Progenitor cell of endocrine pancreas (in vitro differentiated cells): ENCODE measurements around the gene ARHGEF1. TPM values are rescaled to one million over a fixed set of nuclear protein-coding genes. Genes with fewer than 3 reads are reported as not detected.

ENCODE experiments used
- DNase-seq: peaks from one replicate; pipeline ENCODE4 v3.0.0; 2021; ENCODE audit warnings: low spot score; ENCODE audit not compliant: unreplicated experiment
- H3K27ac Mint-ChIP-seq: 2 replicates; pipeline ENCODE4 v1.8.0; 2021; ENCODE audit warnings: mild to moderate bottlenecking, moderate library complexity, mixed read lengths
- H3K27me3 Mint-ChIP-seq: 2 replicates; pipeline ENCODE4 v1.8.0; 2021; ENCODE audit warnings: mixed read lengths
- H3K36me3 Mint-ChIP-seq: 2 replicates; pipeline ENCODE4 v1.8.0; 2022; ENCODE audit warnings: mixed read lengths; ENCODE audit not compliant: insufficient read depth
- H3K4me1 Mint-ChIP-seq: 2 replicates; pipeline ENCODE4 v1.8.0; 2021; ENCODE audit warnings: low read depth, mixed read lengths
- H3K4me3 Mint-ChIP-seq: 2 replicates; pipeline ENCODE4 v1.8.0; 2021; ENCODE audit warnings: low read depth, mild to moderate bottlenecking, moderate library complexity, mixed read lengths
- H3K9me3 Mint-ChIP-seq: 2 replicates; pipeline ENCODE4 v1.8.0; 2021; ENCODE audit warnings: low read depth, mixed read lengths
- CTCF ChIP-seq: fragments of 200-600 bp; sonication (generic); IDR thresholded peaks from one replicate; pipeline ENCODE4 v1.5.0; 2021; ENCODE audit warnings: antibody characterized with exemption, mild to moderate bottlenecking; ENCODE audit not compliant: unreplicated experiment
- total RNA-seq: library from RNA; stranded (reverse); gene quantifications from 2 replicates; pipeline ENCODE4 v1.2.1, GENCODE V29; 2021

ARHGEF1 gene
- total RNA-seq, 1 donor from 2014 or later: 112 TPM

- no peaks in the 10 kb centered on the region for H3K36me3 Mint-ChIP-seq
- H3K27ac Mint-ChIP-seq: no peak overlapping the region
- H3K4me1 Mint-ChIP-seq: peaks cover 21% of the 10 kb centered on the region
- H3K27me3 Mint-ChIP-seq: peaks cover 64% of the 10 kb centered on the region
- H3K9me3 Mint-ChIP-seq: no peaks in the 10 kb centered on the region
- H3K4me3 Mint-ChIP-seq: no peak overlapping the region
- peak; percentile 50 for TF ChIP-seq CTCF
- DNase-seq: no peak
These were observed 48.1 kb downstream of the ARHGEF1 start for GRCh38 chr19:41930926-41931592.

GRCh38 chr19:41932259-41932719 is 49.3 kb downstream of the ARHGEF1 start:
- peaks cover 73% of the 10 kb centered on the region for H3K27me3 Mint-ChIP-seq
- no peak overlapping the region for H3K27ac Mint-ChIP-seq
- no peak for DNase-seq
- H3K9me3 Mint-ChIP-seq: no peaks in the 10 kb centered on the region
- H3K4me3 Mint-ChIP-seq: no peak overlapping the region
- H3K36me3 Mint-ChIP-seq: no peaks in the 10 kb centered on the region
- TF ChIP-seq CTCF: no peak
- H3K4me1 Mint-ChIP-seq: peaks cover 22% of the 10 kb centered on the region

- no peak for TF ChIP-seq CTCF
- no peak for DNase-seq
- H3K27me3 Mint-ChIP-seq: peaks cover 78% of the 10 kb centered on the region
- peaks cover 26% of the 10 kb centered on the region for H3K4me1 Mint-ChIP-seq
- H3K36me3 Mint-ChIP-seq: no peaks in the 10 kb centered on the region
- H3K9me3 Mint-ChIP-seq: no peaks in the 10 kb centered on the region
- peak overlapping the region; percentile 17 for H3K27ac Mint-ChIP-seq
- no peak overlapping the region for H3K4me3 Mint-ChIP-seq
These were observed 49.8 kb downstream of the ARHGEF1 start for GRCh38 chr19:41932720-41933332.

- Mint-ChIP-seq H3K4me3 (no peak overlapping the region), H3K36me3 (no peaks in the 10 kb centered on the region), H3K9me3 (no peaks in the 10 kb centered on the region), H3K27me3 (peaks cover 75% of the 10 kb centered on the region), H3K4me1 (peaks cover 24% of the 10 kb centered on the region), H3K27ac (no peak overlapping the region)
- no peak for TF ChIP-seq CTCF
- no peak for DNase-seq
These were observed 50.9 kb downstream of the ARHGEF1 start for GRCh38 chr19:41933693-41934426.

GRCh38 chr19:41934849-41935374 is 51.9 kb downstream of the ARHGEF1 start:
- H3K4me3 Mint-ChIP-seq: no peak overlapping the region
- peak; percentile 85 for DNase-seq
- H3K27ac Mint-ChIP-seq: no peak overlapping the region
- TF ChIP-seq CTCF: peak; percentile 89
- H3K36me3 Mint-ChIP-seq: no peaks in the 10 kb centered on the region
- peaks cover 67% of the 10 kb centered on the region for H3K27me3 Mint-ChIP-seq
- H3K4me1 Mint-ChIP-seq: peaks cover 19% of the 10 kb centered on the region
- H3K9me3 Mint-ChIP-seq: no peaks in the 10 kb centered on the region
